Measurements from ENCODE around the gene RGMA.

DNA sequence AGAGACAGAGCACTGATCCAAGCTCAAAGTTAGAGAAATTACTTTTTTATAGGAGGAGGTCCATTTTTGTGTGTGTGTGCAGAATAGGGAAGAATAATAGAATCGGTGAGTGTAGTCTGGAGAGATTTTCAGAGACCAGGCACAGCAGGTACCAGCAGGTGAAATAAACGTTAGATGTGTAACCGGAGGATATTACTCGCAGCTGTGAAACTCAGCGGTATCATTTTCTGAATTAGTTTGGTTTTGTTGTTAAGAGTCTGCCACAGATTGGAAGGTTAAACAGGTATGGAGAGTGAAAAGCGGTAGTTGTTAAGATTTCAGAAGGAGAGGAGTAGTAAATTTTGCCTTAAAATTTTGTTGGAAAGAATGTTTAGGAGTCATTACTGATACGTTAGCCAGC, 69.9 kb downstream of the RGMA start:
- TF ChIP-seq, protein P1, sequence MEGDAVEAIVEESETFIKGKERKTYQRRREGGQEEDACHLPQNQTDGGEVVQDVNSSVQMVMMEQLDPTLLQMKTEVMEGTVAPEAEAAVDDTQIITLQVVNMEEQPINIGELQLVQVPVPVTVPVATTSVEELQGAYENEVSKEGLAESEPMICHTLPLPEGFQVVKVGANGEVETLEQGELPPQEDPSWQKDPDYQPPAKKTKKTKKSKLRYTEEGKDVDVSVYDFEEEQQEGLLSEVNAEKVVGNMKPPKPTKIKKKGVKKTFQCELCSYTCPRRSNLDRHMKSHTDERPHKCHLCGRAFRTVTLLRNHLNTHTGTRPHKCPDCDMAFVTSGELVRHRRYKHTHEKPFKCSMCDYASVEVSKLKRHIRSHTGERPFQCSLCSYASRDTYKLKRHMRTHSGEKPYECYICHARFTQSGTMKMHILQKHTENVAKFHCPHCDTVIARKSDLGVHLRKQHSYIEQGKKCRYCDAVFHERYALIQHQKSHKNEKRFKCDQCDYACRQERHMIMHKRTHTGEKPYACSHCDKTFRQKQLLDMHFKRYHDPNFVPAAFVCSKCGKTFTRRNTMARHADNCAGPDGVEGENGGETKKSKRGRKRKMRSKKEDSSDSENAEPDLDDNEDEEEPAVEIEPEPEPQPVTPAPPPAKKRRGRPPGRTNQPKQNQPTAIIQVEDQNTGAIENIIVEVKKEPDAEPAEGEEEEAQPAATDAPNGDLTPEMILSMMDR (IDR thresholded peaks at IDR 0.05; ENCODE audit: control extremely low read depth in 1 of 3, insufficient read depth in 1 of 3, low read depth in 1 of 3, low read length in 3 of 3), result no peak
- TF ChIP-seq RFX5 (IDR thresholded peaks at IDR 0.05; ENCODE audit: borderline replicate concordance, low read depth, low read length) (no peak), YY1 (IDR thresholded peaks at IDR 0.05; ENCODE audit: low read depth, low read length) (no peak), EZH2 (IDR thresholded peaks at IDR 0.05; ENCODE audit: low read depth, low read length, severe bottlenecking) (no peak), JUND (IDR thresholded peaks at IDR 0.05; ENCODE audit: low read length) (no peak), POLR2A (IDR thresholded peaks at IDR 0.05; ENCODE audit: control extremely low read depth in 1 of 2, low read depth in 2 of 2, low read length in 2 of 2) (no peak), EP300 (IDR thresholded peaks at IDR 0.05; ENCODE audit: borderline replicate concordance in 1 of 2, low read depth in 2 of 2, low read length in 2 of 2) (no peak)
- TF ChIP-seq, protein P2, sequence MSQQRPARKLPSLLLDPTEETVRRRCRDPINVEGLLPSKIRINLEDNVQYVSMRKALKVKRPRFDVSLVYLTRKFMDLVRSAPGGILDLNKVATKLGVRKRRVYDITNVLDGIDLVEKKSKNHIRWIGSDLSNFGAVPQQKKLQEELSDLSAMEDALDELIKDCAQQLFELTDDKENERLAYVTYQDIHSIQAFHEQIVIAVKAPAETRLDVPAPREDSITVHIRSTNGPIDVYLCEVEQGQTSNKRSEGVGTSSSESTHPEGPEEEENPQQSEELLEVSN (IDR thresholded peaks at IDR 0.05), result no peak

All from H1 (cell line).